GM12892 (cell line): ENCODE results near the gene TENM4. TPM values are rescaled to one million over a fixed set of nuclear protein-coding genes. Genes with fewer than 3 reads are reported as not detected.

ENCODE experiments used
- DNase-seq: peaks from one replicate; pipeline ENCODE4 v3.0.0; 2011; ENCODE audit not compliant: insufficient read length
- FAIRE-seq: peaks from 2 replicates; lab custom pipeline; 2011; peaks lifted over from hg19 to GRCh38; lab: Jason Lieb, UNC
- POLR2A ChIP-seq: IDR thresholded peaks from 2 replicates; pipeline ENCODE4 v1.6.1; 2011; ENCODE audit warnings: low read depth, low read length, control low read depth
- POLR2AphosphoS5 ChIP-seq: IDR thresholded peaks from 2 replicates; pipeline ENCODE4 v1.6.1; 2011; ENCODE audit warnings: low read depth, low read length, control low read depth
- TAF1 ChIP-seq: IDR thresholded peaks from 2 replicates; pipeline ENCODE4 v1.6.1; 2011; ENCODE audit warnings: low read depth, mild to moderate bottlenecking, control low read depth, low read length, borderline replicate concordance
- polyA plus RNA-seq: library from polyadenylated mRNA; unstranded; fragments of >200 nt; gene quantifications from one replicate; pipeline ENCODE4 v1.2.1, GENCODE V29; 2012; ENCODE audit warnings: missing spikeins, inconsistent platforms; ENCODE audit not compliant: missing spikeins

The TENM4 gene
- not detected for polyA plus RNA-seq

- DNase-seq (peak; percentile 27), FAIRE-seq (peak; percentile 14)
- no peak for TF ChIP-seq POLR2AphosphoS5
These were observed at the start of gene TENM4 for GRCh38 chr11:79440571-79441460. Gene TENM4 (minus strand): TSS chr11:79441030. CDS start chr11:79069944, 371,086 bp downstream.

GRCh38 chr11:79488286-79488685, 47.5 kb upstream of the TENM4 start:
- no peak for FAIRE-seq
- no peak for DNase-seq
- TF ChIP-seq POLR2AphosphoS5 (no peak), TAF1 (no peak), POLR2A (no peak)

- TF ChIP-seq POLR2AphosphoS5 (no peak), POLR2A (no peak), TAF1 (no peak)
- DNase-seq (no peak), FAIRE-seq (no peak)
These were observed 46.6 kb upstream of the TENM4 start for GRCh38 chr11:79487412-79487811.

- DNase-seq (no peak), FAIRE-seq (peak; percentile 62)
These were observed 45.6 kb upstream of the TENM4 start for GRCh38 chr11:79486242-79486984.

GRCh38 chr11:79485694-79486093, 44.9 kb upstream of the TENM4 start:
- FAIRE-seq (no peak), DNase-seq (no peak)
- TF ChIP-seq TAF1 (no peak), POLR2AphosphoS5 (no peak), POLR2A (no peak)

More at GRCh38 chr11:79486242-79486984, 45.6 kb upstream of the TENM4 start:
- TF ChIP-seq POLR2AphosphoS5 (no peak), POLR2A (no peak), TAF1 (no peak)

- no peak for TF ChIP-seq POLR2A
- no peak for TF ChIP-seq TAF1
- TF ChIP-seq POLR2AphosphoS5, result no peak
- FAIRE-seq (no peak), DNase-seq (no peak)
These were observed 44.0 kb upstream of the TENM4 start for GRCh38 chr11:79484872-79485271.

GRCh38 chr11:79482800-79483199, 42.0 kb upstream of the TENM4 start:
- peak; percentile 86 for FAIRE-seq
- TF ChIP-seq POLR2AphosphoS5, result no peak
- TF ChIP-seq POLR2A, result no peak
- TF ChIP-seq TAF1, result no peak

GRCh38 chr11:79481795-79482194, 41.0 kb upstream of the TENM4 start:
- DNase-seq (no peak), FAIRE-seq (no peak)
- no peak for TF ChIP-seq POLR2AphosphoS5
- no peak for TF ChIP-seq POLR2A
- no peak for TF ChIP-seq TAF1

More at GRCh38 chr11:79482800-79483199, 42.0 kb upstream of the TENM4 start:
- DNase-seq, result peak; percentile 26

GRCh38 chr11:79480864-79481263, 40.0 kb upstream of the TENM4 start:
- DNase-seq (no peak), FAIRE-seq (no peak)
- TF ChIP-seq POLR2A (no peak), POLR2AphosphoS5 (no peak), TAF1 (no peak)

- TF ChIP-seq POLR2AphosphoS5 (no peak), TAF1 (no peak), POLR2A (no peak)
- DNase-seq (no peak), FAIRE-seq (no peak)
These were observed 32.1 kb upstream of the TENM4 start for GRCh38 chr11:79472819-79473529.
